HEK293 (cell line): ENCODE measurements around the gene FRG2.
"Not testable (repeated sequence)": the region's sequence is repeated elsewhere in the genome, so short reads cannot be mapped to it uniquely, and the experiment has no call there.

Source experiments
- BCL11B ChIP-seq: fragments of 450-650 bp; formaldehyde crosslinking; IDR thresholded peaks from 2 replicates; pipeline ENCODE4 v1.5.1; 2016; ENCODE audit warnings: low read depth, missing biosample characterization, missing genetic modification characterization
- MYNN ChIP-seq: fragments of 450-650 bp; formaldehyde crosslinking; IDR thresholded peaks from 2 replicates; pipeline ENCODE4 v1.5.1; 2016; ENCODE audit warnings: missing biosample characterization, missing genetic modification characterization, borderline replicate concordance
- YY2 ChIP-seq: fragments of 450-650 bp; formaldehyde crosslinking; IDR thresholded peaks from 2 replicates; pipeline ENCODE4 v1.5.1; 2016; ENCODE audit warnings: missing biosample characterization, missing genetic modification characterization
- ZNF10 ChIP-seq: fragments of 450-650 bp; formaldehyde crosslinking; IDR thresholded peaks from 2 replicates; pipeline ENCODE4 v1.5.1; 2017; ENCODE audit warnings: missing biosample characterization, missing genetic modification characterization
- ZNF266 ChIP-seq: fragments of 450-650 bp; formaldehyde crosslinking; IDR thresholded peaks from 2 replicates; pipeline ENCODE4 v1.5.1; 2016; ENCODE audit warnings: missing biosample characterization, missing genetic modification characterization, low read depth
- ZNF423 ChIP-seq: fragments of 450-650 bp; formaldehyde crosslinking; IDR thresholded peaks from 2 replicates; pipeline ENCODE4 v1.5.1; 2016; ENCODE audit warnings: missing biosample characterization, missing genetic modification characterization
- ZNF560 ChIP-seq: fragments of 450-650 bp; formaldehyde crosslinking; IDR thresholded peaks from 2 replicates; pipeline ENCODE4 v1.5.1; 2017; ENCODE audit warnings: missing biosample characterization, missing genetic modification characterization, borderline replicate concordance
- ZNF623 ChIP-seq: fragments of 450-650 bp; formaldehyde crosslinking; IDR thresholded peaks from 2 replicates; pipeline ENCODE4 v1.5.1; 2016; ENCODE audit warnings: missing biosample characterization, missing genetic modification characterization
- ZSCAN16 ChIP-seq: fragments of 450-650 bp; formaldehyde crosslinking; IDR thresholded peaks from 2 replicates; pipeline ENCODE4 v1.5.1; 2016; ENCODE audit warnings: missing biosample characterization, missing genetic modification characterization
- TF ChIP-seq, protein P1 (sequence below): fragments of 450-650 bp; formaldehyde crosslinking; IDR thresholded peaks from 2 replicates; pipeline ENCODE4 v1.5.1; 2016; ENCODE audit warnings: missing biosample characterization, missing genetic modification characterization
- TF ChIP-seq, protein P2 (sequence below): fragments of 450-650 bp; formaldehyde crosslinking; conservative IDR thresholded peaks from 2 replicates; pipeline ENCODE4 v1.5.1; 2016; ENCODE audit warnings: low read depth, missing biosample characterization, missing genetic modification characterization

DNA sequence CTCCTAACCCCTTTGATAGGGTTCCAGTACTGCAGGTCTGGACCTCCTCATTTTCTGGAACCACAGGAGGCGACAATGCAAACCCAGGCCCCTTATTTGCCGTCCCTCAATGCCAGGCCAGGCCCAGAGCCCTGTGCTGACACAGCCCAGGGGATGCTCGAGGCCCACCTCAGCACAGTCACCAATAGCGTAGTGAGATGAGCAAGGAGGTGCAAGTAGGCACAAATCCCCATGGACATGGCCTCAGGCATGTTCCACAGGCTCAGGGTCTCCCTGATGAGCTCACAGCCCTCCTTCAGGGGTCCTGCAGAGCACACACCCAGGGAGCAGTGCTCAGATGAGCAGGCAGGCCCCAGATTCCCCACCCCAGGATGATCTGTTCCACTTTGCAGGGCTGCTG is 31.9 kb upstream of the FRG2 start:
- not testable (repeated sequence) for TF ChIP-seq MYNN; BCL11B (tag by site-specific recombination); ZNF423 (tag by site-specific recombination); YY2; ZNF623 (tag by site-specific recombination); ZNF560; ZSCAN16 (tag by site-specific recombination); ZNF10; ZNF266 (tag by site-specific recombination)
- TF ChIP-seq, protein P1, sequence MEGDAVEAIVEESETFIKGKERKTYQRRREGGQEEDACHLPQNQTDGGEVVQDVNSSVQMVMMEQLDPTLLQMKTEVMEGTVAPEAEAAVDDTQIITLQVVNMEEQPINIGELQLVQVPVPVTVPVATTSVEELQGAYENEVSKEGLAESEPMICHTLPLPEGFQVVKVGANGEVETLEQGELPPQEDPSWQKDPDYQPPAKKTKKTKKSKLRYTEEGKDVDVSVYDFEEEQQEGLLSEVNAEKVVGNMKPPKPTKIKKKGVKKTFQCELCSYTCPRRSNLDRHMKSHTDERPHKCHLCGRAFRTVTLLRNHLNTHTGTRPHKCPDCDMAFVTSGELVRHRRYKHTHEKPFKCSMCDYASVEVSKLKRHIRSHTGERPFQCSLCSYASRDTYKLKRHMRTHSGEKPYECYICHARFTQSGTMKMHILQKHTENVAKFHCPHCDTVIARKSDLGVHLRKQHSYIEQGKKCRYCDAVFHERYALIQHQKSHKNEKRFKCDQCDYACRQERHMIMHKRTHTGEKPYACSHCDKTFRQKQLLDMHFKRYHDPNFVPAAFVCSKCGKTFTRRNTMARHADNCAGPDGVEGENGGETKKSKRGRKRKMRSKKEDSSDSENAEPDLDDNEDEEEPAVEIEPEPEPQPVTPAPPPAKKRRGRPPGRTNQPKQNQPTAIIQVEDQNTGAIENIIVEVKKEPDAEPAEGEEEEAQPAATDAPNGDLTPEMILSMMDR (tag by site-specific recombination), result not testable (repeated sequence)
- TF ChIP-seq, protein P2, sequence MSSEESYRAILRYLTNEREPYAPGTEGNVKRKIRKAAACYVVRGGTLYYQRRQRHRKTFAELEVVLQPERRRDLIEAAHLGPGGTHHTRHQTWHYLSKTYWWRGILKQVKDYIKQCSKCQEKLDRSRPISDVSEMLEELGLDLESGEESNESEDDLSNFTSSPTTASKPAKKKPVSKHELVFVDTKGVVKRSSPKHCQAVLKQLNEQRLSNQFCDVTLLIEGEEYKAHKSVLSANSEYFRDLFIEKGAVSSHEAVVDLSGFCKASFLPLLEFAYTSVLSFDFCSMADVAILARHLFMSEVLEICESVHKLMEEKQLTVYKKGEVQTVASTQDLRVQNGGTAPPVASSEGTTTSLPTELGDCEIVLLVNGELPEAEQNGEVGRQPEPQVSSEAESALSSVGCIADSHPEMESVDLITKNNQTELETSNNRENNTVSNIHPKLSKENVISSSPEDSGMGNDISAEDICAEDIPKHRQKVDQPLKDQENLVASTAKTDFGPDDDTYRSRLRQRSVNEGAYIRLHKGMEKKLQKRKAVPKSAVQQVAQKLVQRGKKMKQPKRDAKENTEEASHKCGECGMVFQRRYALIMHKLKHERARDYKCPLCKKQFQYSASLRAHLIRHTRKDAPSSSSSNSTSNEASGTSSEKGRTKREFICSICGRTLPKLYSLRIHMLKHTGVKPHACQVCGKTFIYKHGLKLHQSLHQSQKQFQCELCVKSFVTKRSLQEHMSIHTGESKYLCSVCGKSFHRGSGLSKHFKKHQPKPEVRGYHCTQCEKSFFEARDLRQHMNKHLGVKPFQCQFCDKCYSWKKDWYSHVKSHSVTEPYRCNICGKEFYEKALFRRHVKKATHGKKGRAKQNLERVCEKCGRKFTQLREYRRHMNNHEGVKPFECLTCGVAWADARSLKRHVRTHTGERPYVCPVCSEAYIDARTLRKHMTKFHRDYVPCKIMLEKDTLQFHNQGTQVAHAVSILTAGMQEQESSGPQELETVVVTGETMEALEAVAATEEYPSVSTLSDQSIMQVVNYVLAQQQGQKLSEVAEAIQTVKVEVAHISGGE (tag by site-specific recombination), result not testable (repeated sequence)
